Measurements from ENCODE around the gene DICER1.
A peak's percentile ranks its signal among the peaks of the same experiment; 100 is the strongest.
"Not testable (repeated sequence)": the region's sequence is repeated elsewhere in the genome, so short reads cannot be mapped to it uniquely, and the experiment has no call there.

DICER1 gene, protein sequence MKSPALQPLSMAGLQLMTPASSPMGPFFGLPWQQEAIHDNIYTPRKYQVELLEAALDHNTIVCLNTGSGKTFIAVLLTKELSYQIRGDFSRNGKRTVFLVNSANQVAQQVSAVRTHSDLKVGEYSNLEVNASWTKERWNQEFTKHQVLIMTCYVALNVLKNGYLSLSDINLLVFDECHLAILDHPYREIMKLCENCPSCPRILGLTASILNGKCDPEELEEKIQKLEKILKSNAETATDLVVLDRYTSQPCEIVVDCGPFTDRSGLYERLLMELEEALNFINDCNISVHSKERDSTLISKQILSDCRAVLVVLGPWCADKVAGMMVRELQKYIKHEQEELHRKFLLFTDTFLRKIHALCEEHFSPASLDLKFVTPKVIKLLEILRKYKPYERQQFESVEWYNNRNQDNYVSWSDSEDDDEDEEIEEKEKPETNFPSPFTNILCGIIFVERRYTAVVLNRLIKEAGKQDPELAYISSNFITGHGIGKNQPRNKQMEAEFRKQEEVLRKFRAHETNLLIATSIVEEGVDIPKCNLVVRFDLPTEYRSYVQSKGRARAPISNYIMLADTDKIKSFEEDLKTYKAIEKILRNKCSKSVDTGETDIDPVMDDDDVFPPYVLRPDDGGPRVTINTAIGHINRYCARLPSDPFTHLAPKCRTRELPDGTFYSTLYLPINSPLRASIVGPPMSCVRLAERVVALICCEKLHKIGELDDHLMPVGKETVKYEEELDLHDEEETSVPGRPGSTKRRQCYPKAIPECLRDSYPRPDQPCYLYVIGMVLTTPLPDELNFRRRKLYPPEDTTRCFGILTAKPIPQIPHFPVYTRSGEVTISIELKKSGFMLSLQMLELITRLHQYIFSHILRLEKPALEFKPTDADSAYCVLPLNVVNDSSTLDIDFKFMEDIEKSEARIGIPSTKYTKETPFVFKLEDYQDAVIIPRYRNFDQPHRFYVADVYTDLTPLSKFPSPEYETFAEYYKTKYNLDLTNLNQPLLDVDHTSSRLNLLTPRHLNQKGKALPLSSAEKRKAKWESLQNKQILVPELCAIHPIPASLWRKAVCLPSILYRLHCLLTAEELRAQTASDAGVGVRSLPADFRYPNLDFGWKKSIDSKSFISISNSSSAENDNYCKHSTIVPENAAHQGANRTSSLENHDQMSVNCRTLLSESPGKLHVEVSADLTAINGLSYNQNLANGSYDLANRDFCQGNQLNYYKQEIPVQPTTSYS (N-terminal part only)
- total RNA-seq: 84.2 to 123 (median 99.6) reads per million in 3 donors

DNA sequence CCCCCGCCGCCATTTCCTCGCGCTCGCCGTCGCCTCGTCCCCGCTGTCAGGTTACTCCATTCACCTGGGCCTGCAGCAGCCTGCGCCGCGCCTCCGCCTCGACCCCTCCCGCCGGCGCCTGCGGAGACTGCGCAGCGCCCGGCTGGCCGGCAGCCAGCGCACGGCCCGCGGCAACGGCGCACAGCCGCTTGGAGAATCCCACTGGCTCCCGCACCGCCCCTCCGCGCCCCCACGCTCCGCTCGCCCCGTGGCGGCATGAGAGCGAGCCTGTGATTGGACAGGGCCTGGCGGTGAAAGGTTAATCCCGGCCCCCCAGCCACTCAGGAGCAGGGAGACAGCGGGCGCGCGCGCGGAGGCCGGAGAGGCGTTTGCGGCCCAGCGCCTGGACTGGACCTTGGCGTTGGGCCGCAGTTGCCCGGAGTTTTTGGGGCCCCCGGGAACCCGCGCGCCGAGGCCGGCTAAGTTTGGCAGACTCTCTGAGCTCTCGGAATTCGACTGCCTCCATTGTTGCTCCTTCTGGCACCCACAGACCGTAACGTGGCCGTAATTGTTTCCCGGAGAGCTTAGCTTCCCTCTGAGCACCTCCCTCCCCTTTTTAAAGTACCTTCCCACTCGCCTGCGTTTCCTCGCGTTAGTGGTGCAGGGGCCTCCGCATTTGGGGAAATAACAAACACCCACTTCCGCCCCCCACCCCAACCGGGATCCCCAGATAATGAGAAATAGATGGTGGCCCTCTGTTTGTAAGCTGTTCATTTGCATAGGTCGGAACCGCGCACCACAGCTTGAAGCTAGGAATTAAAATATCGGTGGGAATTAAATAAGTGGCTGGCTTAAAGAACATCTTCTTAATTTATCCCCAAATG lies at the start of gene DICER1:
Gene DICER1 (minus strand): TSS at position 203 of the 863 bp plus-strand sequence. CDS start 24,071 bp downstream, outside the sequence.
- H3K36me3 ChIP-seq (ENCODE audit: control insufficient read depth, insufficient read depth, low read length): no peaks in the 10 kb centered on the region
- peak within 1 kb of the TSS; percentile 88 for H3K27ac ChIP-seq (ENCODE audit: insufficient read depth, low read length, poor library complexity, severe bottlenecking)
- H3K27me3 ChIP-seq (replicated peaks; ENCODE audit: control insufficient read depth, insufficient read depth, low read length, poor library complexity, severe bottlenecking): no peaks in the 10 kb centered on the region
- peak; percentile 86 to 91 (median 87) for DNase-seq
- H3K4me3 ChIP-seq (ENCODE audit: insufficient read depth, low read depth, low read length, poor library complexity, severe bottlenecking): peak within 1 kb of the TSS; percentile 81
- H3K4me1 ChIP-seq (ENCODE audit: control insufficient read depth, insufficient read depth, low read length, poor library complexity, severe bottlenecking): peaks cover 22% of the 10 kb centered on the region
- no peaks in the 10 kb centered on the region for H3K9me3 ChIP-seq (ENCODE audit: control insufficient read depth, low read length)

DNA sequence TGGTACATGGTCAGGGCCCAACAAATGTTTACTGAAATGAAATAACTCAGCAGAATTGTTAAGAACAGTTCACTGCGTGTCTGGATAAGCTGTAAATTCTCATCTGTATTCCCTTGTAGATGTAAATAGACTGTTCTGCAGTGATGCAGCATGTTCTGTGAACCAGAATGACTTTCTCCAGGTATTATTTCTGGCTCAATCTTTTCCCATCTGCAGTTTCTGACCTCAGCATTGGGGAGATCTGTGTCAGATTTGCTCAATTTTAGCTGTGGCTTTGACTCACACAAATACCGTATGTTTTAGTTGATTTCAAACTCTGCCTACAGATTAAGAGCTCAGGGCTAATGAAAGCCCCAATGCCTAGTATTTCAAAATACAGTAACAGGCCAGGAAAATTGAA lies 49.2 kb upstream of the DICER1 start:
- H3K4me3 ChIP-seq (ENCODE audit: insufficient read depth, low read depth, low read length, poor library complexity, severe bottlenecking): no peak overlapping the region
- no peak overlapping the region for H3K27ac ChIP-seq (ENCODE audit: insufficient read depth, low read length, poor library complexity, severe bottlenecking)
- DNase-seq: no peak
- no peaks in the 10 kb centered on the region for H3K36me3 ChIP-seq (ENCODE audit: control insufficient read depth, insufficient read depth, low read length)
- H3K27me3 ChIP-seq (replicated peaks; ENCODE audit: control insufficient read depth, insufficient read depth, low read length, poor library complexity, severe bottlenecking): no peaks in the 10 kb centered on the region
- H3K9me3 ChIP-seq (ENCODE audit: control insufficient read depth, low read length): no peaks in the 10 kb centered on the region
- no peaks in the 10 kb centered on the region for H3K4me1 ChIP-seq (ENCODE audit: control insufficient read depth, insufficient read depth, low read length, poor library complexity, severe bottlenecking)

- H3K9me3 ChIP-seq (ENCODE audit: control insufficient read depth, low read length): no peaks in the 10 kb centered on the region
- DNase-seq: no peak
- H3K4me1 ChIP-seq (ENCODE audit: control insufficient read depth, insufficient read depth, low read length, poor library complexity, severe bottlenecking): no peaks in the 10 kb centered on the region
- H3K27me3 ChIP-seq (replicated peaks; ENCODE audit: control insufficient read depth, insufficient read depth, low read length, poor library complexity, severe bottlenecking): no peaks in the 10 kb centered on the region
- no peak overlapping the region for H3K4me3 ChIP-seq (ENCODE audit: insufficient read depth, low read depth, low read length, poor library complexity, severe bottlenecking)
- H3K36me3 ChIP-seq (ENCODE audit: control insufficient read depth, insufficient read depth, low read length): no peaks in the 10 kb centered on the region
- no peak overlapping the region for H3K27ac ChIP-seq (ENCODE audit: insufficient read depth, low read length, poor library complexity, severe bottlenecking)
Observed at GRCh38 chr14:95204705-95205104, 47.4 kb upstream of the DICER1 start.

DNA sequence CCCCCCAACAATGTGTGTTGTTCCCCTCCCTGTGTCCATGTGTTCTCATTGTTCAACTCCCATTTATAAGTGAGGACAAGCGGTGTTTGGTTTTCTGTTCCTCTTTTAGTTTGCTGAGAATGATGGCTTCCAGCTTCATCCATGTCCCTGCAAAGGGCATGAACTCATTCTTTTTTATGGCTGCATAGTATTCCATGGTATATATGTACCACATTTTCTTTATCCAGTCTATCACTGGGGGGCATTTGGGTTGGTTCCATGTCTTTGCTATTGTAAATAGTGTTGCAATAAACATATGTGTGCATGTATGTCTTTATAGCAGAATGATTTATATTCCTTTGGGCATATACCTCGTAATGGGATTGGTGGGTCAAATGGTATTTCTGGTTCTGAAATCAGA lies 44.4 kb upstream of the DICER1 start:
- H3K4me3 ChIP-seq (ENCODE audit: insufficient read depth, low read depth, low read length, poor library complexity, severe bottlenecking); H3K4me1 ChIP-seq (ENCODE audit: control insufficient read depth, insufficient read depth, low read length, poor library complexity, severe bottlenecking); H3K36me3 ChIP-seq (ENCODE audit: control insufficient read depth, insufficient read depth, low read length); H3K27ac ChIP-seq (ENCODE audit: insufficient read depth, low read length, poor library complexity, severe bottlenecking); DNase-seq; H3K9me3 ChIP-seq (ENCODE audit: control insufficient read depth, low read length); H3K27me3 ChIP-seq (replicated peaks; ENCODE audit: control insufficient read depth, insufficient read depth, low read length, poor library complexity, severe bottlenecking): not testable (repeated sequence)

DNA sequence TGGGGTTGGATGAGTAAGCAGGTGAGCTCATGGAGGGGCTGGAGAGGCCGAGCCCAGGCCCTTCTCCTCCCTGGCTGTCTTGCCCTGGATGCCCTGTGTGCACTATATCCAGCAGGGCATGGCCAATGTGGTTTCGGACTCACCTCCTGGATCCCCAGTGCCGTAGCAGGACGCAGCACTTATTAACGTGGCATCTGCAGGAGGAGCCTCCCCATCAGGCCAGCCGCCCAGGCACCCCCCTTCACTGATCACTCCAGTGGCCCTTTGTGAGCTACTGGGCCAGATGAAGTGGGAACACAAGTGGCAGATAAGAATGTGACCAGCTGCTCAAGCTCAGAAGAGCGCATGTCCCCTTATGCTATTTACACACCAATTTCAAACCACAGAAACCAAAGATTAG lies 43.1 kb upstream of the DICER1 start:
- Histone ChIP-seq H3K36me3 (ENCODE audit: control insufficient read depth, insufficient read depth, low read length) (no peaks in the 10 kb centered on the region), H3K4me3 (ENCODE audit: insufficient read depth, low read depth, low read length, poor library complexity, severe bottlenecking) (no peak overlapping the region), H3K27me3 (replicated peaks; ENCODE audit: control insufficient read depth, insufficient read depth, low read length, poor library complexity, severe bottlenecking) (no peaks in the 10 kb centered on the region), H3K9me3 (ENCODE audit: control insufficient read depth, low read length) (no peaks in the 10 kb centered on the region), H3K4me1 (ENCODE audit: control insufficient read depth, insufficient read depth, low read length, poor library complexity, severe bottlenecking) (no peaks in the 10 kb centered on the region), H3K27ac (ENCODE audit: insufficient read depth, low read length, poor library complexity, severe bottlenecking) (no peak overlapping the region)
- no peak for DNase-seq

GRCh38 chr14:95199298-95199983 lies 42.1 kb upstream of the DICER1 start:
- Histone ChIP-seq H3K36me3 (ENCODE audit: control insufficient read depth, insufficient read depth, low read length) (no peaks in the 10 kb centered on the region), H3K27me3 (replicated peaks; ENCODE audit: control insufficient read depth, insufficient read depth, low read length, poor library complexity, severe bottlenecking) (no peaks in the 10 kb centered on the region), H3K9me3 (ENCODE audit: control insufficient read depth, low read length) (no peaks in the 10 kb centered on the region), H3K4me3 (ENCODE audit: insufficient read depth, low read depth, low read length, poor library complexity, severe bottlenecking) (no peak overlapping the region), H3K4me1 (ENCODE audit: control insufficient read depth, insufficient read depth, low read length, poor library complexity, severe bottlenecking) (no peaks in the 10 kb centered on the region), H3K27ac (ENCODE audit: insufficient read depth, low read length, poor library complexity, severe bottlenecking) (no peak overlapping the region)
- no peak for DNase-seq

GRCh38 chr14:95198320-95198719 lies 41.0 kb upstream of the DICER1 start:
- Histone ChIP-seq H3K27ac (ENCODE audit: insufficient read depth, low read length, poor library complexity, severe bottlenecking) (no peak overlapping the region), H3K4me3 (ENCODE audit: insufficient read depth, low read depth, low read length, poor library complexity, severe bottlenecking) (no peak overlapping the region), H3K27me3 (replicated peaks; ENCODE audit: control insufficient read depth, insufficient read depth, low read length, poor library complexity, severe bottlenecking) (no peaks in the 10 kb centered on the region), H3K4me1 (ENCODE audit: control insufficient read depth, insufficient read depth, low read length, poor library complexity, severe bottlenecking) (no peaks in the 10 kb centered on the region), H3K36me3 (ENCODE audit: control insufficient read depth, insufficient read depth, low read length) (no peaks in the 10 kb centered on the region), H3K9me3 (ENCODE audit: control insufficient read depth, low read length) (no peaks in the 10 kb centered on the region)
- no peak for DNase-seq

DNA sequence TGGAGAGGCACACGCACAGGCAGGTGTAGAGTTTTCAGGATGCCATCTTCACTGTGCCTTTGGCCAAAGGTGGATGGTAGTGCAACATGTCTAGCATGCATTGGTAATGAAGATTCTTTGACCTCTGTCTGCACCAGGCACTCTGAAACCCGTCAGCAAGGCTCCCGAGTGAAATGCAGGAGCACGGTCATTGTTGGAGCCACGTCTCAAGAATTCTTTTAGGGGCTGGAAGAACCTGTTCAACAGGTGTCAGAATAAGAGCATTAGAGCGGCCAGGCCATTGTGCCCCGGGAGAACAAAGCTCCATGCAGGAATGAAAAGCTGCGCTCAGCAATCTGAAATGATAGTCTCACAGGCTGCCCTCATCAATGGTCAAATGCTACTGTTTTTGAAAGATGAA lies 40.2 kb upstream of the DICER1 start:
- Histone ChIP-seq H3K27ac (ENCODE audit: insufficient read depth, low read length, poor library complexity, severe bottlenecking) (no peak overlapping the region), H3K4me3 (ENCODE audit: insufficient read depth, low read depth, low read length, poor library complexity, severe bottlenecking) (no peak overlapping the region), H3K36me3 (ENCODE audit: control insufficient read depth, insufficient read depth, low read length) (no peaks in the 10 kb centered on the region), H3K27me3 (replicated peaks; ENCODE audit: control insufficient read depth, insufficient read depth, low read length, poor library complexity, severe bottlenecking) (no peaks in the 10 kb centered on the region), H3K9me3 (ENCODE audit: control insufficient read depth, low read length) (no peaks in the 10 kb centered on the region), H3K4me1 (ENCODE audit: control insufficient read depth, insufficient read depth, low read length, poor library complexity, severe bottlenecking) (no peaks in the 10 kb centered on the region)
- DNase-seq: no peak

All from effector memory CD4-positive, alpha-beta T cell (primary cell).